ENCODE measurements around the gene PPP1R3C. TPM values are rescaled to one million over a fixed set of nuclear protein-coding genes. Genes with fewer than 3 reads are reported as not detected.

The PPP1R3C gene
- total RNA-seq, 2 experiments from 2014 or later: not detected

- ChIA-PET POLR2A (interaction anchor here (0.6 kb wide), 1 partner anchor 38 kb away, joined by 3 read pairs; no protein-coding TSS in a partner anchor), CTCF (ENCODE audit: unreplicated experiment) (no interaction called here)
- H2AFZ ChIP-seq (ENCODE audit: low read length): no peak overlapping the region
- TF ChIP-seq CTCF (conservative IDR thresholded peaks at IDR 0.05; ENCODE audit: low read length): no peak
- H3K79me2 ChIP-seq (ENCODE audit: insufficient read depth, low read depth, low read length): no peaks in the 10 kb centered on the region
- H3K4me2 ChIP-seq (ENCODE audit: low read length): no peak overlapping the region
- BruUV-seq (replicated peaks): no TSS peak
- no peaks in the 10 kb centered on the region for H3K36me3 ChIP-seq (ENCODE audit: insufficient read depth, low read length)
- intact Hi-C loops (cut with micrococcal nuclease; ENCODE audit: unreplicated experiment): no loop called here
- no peak overlapping the region for H3K4me3 ChIP-seq (ENCODE audit: low read depth, low read length, poor library complexity, severe bottlenecking)
- no peaks in the 10 kb centered on the region for H3K9me3 ChIP-seq (ENCODE audit: low read length)
- no peaks in the 10 kb centered on the region for H3K9me2 ChIP-seq (ENCODE audit: insufficient read depth, low read length)
- no peak overlapping the region for H3K27ac ChIP-seq (ENCODE audit: low read depth, low read length, poor library complexity, severe bottlenecking)
- DNase-seq (ENCODE audit: low spot score): no peak
- no peaks in the 10 kb centered on the region for H4K20me1 ChIP-seq (ENCODE audit: insufficient read depth, low read length)
- no peaks in the 10 kb centered on the region for H3K4me1 ChIP-seq (ENCODE audit: insufficient read depth, low read length, poor library complexity, severe bottlenecking)
These were observed 43.2 kb downstream of the PPP1R3C start for GRCh38 chr10:91589658-91590035.

GRCh38 chr10:91589015-91589657 is 43.7 kb downstream of the PPP1R3C start:
- TF ChIP-seq CTCF (conservative IDR thresholded peaks at IDR 0.05; ENCODE audit: low read length): no peak
- no peak overlapping the region for H3K27ac ChIP-seq (ENCODE audit: low read depth, low read length, poor library complexity, severe bottlenecking)
- intact Hi-C loops (cut with micrococcal nuclease; ENCODE audit: unreplicated experiment): no loop called here
- no peaks in the 10 kb centered on the region for H3K9me2 ChIP-seq (ENCODE audit: insufficient read depth, low read length)
- no peak overlapping the region for H3K4me3 ChIP-seq (ENCODE audit: low read depth, low read length, poor library complexity, severe bottlenecking)
- ChIA-PET CTCF (ENCODE audit: unreplicated experiment) (no interaction called here), POLR2A (interaction anchor here (0.6 kb wide), 2 partner anchors 39 to 48 kb away, joined by 3 read pairs; no protein-coding TSS in a partner anchor)
- H3K4me2 ChIP-seq (ENCODE audit: low read length): no peak overlapping the region
- H3K79me2 ChIP-seq (ENCODE audit: insufficient read depth, low read depth, low read length): no peaks in the 10 kb centered on the region
- H4K20me1 ChIP-seq (ENCODE audit: insufficient read depth, low read length): no peaks in the 10 kb centered on the region
- no peak for DNase-seq (ENCODE audit: low spot score)
- no peaks in the 10 kb centered on the region for H3K4me1 ChIP-seq (ENCODE audit: insufficient read depth, low read length, poor library complexity, severe bottlenecking)
- no peaks in the 10 kb centered on the region for H3K9me3 ChIP-seq (ENCODE audit: low read length)
- no peak overlapping the region for H2AFZ ChIP-seq (ENCODE audit: low read length)
- BruUV-seq (replicated peaks): no TSS peak
- H3K36me3 ChIP-seq (ENCODE audit: insufficient read depth, low read length): no peaks in the 10 kb centered on the region

- intact Hi-C loops (cut with micrococcal nuclease; ENCODE audit: unreplicated experiment): no loop called here
- Histone ChIP-seq H3K4me2 (ENCODE audit: low read length) (no peak overlapping the region), H3K27ac (ENCODE audit: low read depth, low read length, poor library complexity, severe bottlenecking) (no peak overlapping the region), H3K4me1 (ENCODE audit: insufficient read depth, low read length, poor library complexity, severe bottlenecking) (no peaks in the 10 kb centered on the region), H3K9me2 (ENCODE audit: insufficient read depth, low read length) (no peaks in the 10 kb centered on the region), H3K36me3 (ENCODE audit: insufficient read depth, low read length) (no peaks in the 10 kb centered on the region), H2AFZ (ENCODE audit: low read length) (no peak overlapping the region), H3K4me3 (ENCODE audit: low read depth, low read length, poor library complexity, severe bottlenecking) (no peak overlapping the region), H4K20me1 (ENCODE audit: insufficient read depth, low read length) (no peaks in the 10 kb centered on the region), H3K79me2 (ENCODE audit: insufficient read depth, low read depth, low read length) (no peaks in the 10 kb centered on the region), H3K9me3 (ENCODE audit: low read length) (no peaks in the 10 kb centered on the region)
- TF ChIP-seq CTCF (conservative IDR thresholded peaks at IDR 0.05; ENCODE audit: low read length) (no peak), EZH2phosphoT487 (IDR thresholded peaks at IDR 0.05; ENCODE audit: borderline replicate concordance, low read depth, low read length) (no peak)
- no peak for DNase-seq (ENCODE audit: low spot score)
- no TSS peak for BruUV-seq (replicated peaks)
- POLR2A ChIA-PET: no interaction called here
- CTCF ChIA-PET (ENCODE audit: unreplicated experiment): no interaction called here
These were observed 44.9 kb downstream of the PPP1R3C start for GRCh38 chr10:91587710-91588638.

All from OCI-LY7 (cell line).